ENCODE data around the gene MISP. TPM values are rescaled to one million over a fixed set of nuclear protein-coding genes. Genes with fewer than 3 reads are reported as not detected.
"Not testable (repeated sequence)": the region's sequence is repeated elsewhere in the genome, so short reads cannot be mapped to it uniquely, and the experiment has no call there.

The MISP gene
- total RNA-seq, 2 experiments from 2014 or later: not detected

DNA sequence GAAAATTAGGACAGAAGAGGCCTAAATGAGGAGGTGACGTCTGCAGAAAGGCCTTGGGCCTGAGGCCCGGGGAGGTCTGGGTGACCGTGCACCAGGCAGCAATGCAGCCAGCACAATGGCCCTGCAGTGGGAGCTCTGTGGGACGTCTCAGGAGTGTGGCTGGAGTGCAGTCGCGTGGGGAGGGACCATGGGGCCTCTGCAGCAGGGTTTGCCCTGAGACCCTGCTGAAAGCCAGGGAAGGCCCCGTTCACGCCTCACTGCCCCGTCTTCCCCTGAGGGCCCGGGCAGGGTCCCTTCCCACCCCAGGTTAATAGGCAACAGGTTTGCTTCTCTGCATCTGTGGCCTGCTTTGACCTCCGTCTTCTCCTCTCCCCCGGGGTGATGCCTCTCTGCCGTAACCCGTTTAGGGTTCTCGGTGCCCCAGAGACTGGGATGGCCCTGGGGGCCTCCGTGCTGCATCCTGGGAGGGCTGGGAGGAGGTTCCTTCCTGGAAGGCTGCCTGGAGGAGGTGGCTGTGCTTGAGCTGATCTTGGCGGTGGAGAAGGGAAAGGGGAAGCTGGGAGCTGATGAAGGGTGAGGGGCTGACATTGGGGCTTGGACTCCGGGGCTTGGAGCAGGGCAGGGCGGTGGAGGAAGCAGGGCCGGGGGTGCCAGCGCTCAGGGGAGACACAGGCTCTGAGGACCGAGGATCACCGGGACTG is 32.5 kb upstream of the MISP start:
- no peaks in the 10 kb centered on the region for H3K4me1 Mint-ChIP-seq
- no peaks in the 10 kb centered on the region for H3K36me3 Mint-ChIP-seq
- no peak overlapping the region for H3K27ac Mint-ChIP-seq
- no peak for ATAC-seq
- no peak for DNase-seq
- peaks cover 2% of the 10 kb centered on the region for H3K9me3 Mint-ChIP-seq (ENCODE audit: low read depth)
- H3K4me3 Mint-ChIP-seq: no peak overlapping the region
- peaks cover 7% of the 10 kb centered on the region for H3K27me3 Mint-ChIP-seq
- CTCF ChIA-PET: no interaction called here

DNA sequence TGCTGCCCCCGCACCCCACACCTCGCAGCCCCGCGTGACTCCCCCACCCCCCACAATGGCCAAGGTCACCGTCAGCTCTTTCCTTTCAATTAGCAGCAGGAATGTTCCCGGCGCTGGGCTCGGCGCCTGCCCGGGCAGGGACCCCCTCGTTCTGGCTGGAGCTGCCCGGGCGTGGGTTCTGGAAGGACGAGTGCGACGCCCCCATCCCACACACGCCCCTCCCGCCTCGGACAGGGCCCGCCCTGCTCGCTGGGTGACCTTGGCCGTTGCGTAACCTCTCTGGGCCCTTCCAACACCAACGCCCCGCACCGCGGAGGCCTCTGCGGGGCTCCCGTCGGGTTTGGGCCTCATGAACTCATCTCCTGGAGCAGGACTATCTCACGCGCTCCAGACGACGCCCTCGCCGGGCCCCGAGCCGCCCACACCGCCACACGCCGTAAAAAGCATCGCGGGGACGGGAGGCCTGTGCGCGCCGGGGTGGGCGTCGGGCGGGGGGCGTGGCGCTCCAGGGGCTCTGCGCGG is 31.9 kb upstream of the MISP start:
- no peaks in the 10 kb centered on the region for H3K36me3 Mint-ChIP-seq
- H3K4me3 Mint-ChIP-seq: no peak overlapping the region
- H3K27me3 Mint-ChIP-seq: peaks cover 7% of the 10 kb centered on the region
- H3K4me1 Mint-ChIP-seq: no peaks in the 10 kb centered on the region
- no peak overlapping the region for H3K27ac Mint-ChIP-seq
- CTCF ChIA-PET: no interaction called here
- no peak for DNase-seq
- no peak for ATAC-seq
- H3K9me3 Mint-ChIP-seq (ENCODE audit: low read depth): peaks cover 2% of the 10 kb centered on the region

DNA sequence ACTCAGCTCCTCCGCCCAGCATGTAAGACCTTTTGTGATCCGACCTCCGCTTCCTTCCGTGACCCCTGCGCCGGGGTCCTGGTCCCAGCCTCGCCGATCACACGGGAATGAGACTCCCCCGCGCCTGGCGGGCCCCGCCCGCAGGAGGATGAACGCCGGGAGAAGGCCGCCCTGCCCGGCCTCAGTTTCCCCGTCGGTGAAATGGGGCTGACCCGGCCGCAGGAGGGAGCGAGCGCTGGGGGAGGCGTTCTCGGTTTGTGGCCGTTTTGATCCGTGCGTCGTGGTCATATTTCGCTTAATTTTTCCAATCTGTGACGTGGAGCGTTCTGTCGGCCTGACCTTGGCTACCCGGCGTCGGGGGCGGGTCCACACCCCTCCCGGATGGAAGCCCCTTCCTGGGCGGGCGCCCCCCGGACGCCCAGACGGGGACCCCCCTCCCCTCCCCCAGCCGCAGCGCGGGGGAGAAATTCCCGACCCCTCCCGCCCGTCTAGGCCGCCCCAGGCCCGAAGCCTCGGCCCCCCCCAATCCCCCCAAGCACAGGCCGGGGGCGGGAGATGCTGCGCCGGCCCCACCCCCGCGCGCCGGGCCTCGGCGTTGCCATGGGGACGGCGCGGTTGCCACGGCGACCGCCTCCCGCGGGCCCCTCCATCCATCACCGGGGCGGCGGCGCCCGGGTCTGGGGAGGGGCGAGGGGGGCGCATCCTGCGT is 31.1 kb upstream of the MISP start:
- CTCF ChIA-PET: no interaction called here
- peaks cover 7% of the 10 kb centered on the region for H3K27me3 Mint-ChIP-seq
- no peaks in the 10 kb centered on the region for H3K4me1 Mint-ChIP-seq

DNA sequence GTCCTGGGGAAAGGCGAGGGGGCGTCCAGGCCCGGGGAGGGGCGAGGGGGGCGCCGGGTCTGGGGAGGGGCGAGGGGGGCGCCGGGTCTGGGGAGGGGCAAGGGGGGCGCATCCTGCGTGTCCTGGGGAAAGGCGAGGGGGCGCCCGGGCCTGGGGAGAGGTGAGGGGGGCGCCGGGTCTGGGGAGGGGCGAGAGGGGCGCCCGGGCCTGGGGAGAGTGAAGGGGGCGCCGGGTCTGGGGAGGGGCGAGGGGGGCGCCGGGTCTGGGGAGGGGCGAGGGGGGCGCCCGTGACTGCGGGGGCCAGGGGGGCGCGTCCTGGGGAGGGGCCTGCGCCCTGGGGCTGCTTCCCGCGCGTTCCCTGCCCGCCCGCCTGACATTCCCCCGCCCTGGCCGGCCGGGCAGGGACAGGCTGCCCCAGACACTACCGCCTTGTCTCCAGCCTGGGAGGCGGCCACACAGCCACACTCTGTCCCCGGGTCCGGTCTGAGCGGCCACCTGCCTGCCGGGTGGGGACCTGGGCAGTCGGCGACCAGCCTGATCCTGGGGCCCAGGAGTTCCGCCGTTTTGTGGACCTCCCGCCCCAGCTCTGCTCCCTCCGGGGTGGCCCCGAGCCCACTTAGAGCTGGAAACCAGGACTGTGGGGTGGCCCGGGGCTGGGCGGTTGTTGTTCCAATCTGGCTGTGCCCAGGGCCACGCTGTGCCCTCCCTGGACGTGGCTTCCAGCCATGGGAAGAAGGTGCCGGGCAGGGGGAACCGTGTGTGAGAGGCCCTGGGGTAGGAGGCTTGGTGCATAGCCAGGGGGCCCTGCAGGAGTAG is 30.4 kb upstream of the MISP start:
- Mint-ChIP-seq H3K4me3 (no peak overlapping the region), H3K4me1 (no peaks in the 10 kb centered on the region), H3K27ac (no peak overlapping the region), H3K9me3 (ENCODE audit: low read depth) (no peaks in the 10 kb centered on the region), H3K36me3 (no peaks in the 10 kb centered on the region), H3K27me3 (peaks cover 7% of the 10 kb centered on the region)
- CTCF ChIA-PET: no interaction called here
- ATAC-seq: no peak
- DNase-seq: no peak

More for the DNA sequence above, 31.1 kb upstream of the MISP start:
- ATAC-seq (no peak), DNase-seq (no peak)
- Mint-ChIP-seq H3K36me3 (no peaks in the 10 kb centered on the region), H3K27ac (no peak overlapping the region), H3K4me3 (no peak overlapping the region), H3K9me3 (ENCODE audit: low read depth) (peaks cover 2% of the 10 kb centered on the region)

DNA sequence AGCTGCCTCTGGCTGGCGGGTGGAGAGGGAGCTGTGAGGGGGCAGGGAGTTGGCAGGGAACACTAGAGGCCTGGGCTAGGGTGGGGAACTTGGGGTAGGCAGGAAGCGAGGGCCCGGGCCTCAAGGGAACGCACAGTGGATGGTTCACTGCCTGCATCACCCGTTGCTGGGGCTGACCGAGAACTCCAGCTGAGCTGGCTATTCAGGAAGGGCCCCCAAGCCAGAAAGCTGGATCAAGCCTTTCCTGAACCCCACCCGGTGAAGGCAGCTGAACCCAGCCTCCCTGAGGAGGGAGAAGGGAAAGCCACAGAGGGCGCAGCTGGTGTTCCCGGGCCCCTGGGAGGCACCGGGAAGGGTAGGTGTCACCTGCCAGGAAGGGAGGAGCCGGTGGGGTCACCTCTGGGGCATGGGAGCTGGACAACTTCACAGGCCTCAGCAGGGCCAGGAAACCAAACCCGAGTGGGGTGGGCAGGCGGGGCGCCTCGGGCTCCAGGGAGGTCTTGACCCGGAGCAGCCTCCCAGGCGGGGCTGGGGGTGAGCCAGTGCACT is 28.3 kb upstream of the MISP start:
- no peak overlapping the region for H3K27ac Mint-ChIP-seq
- H3K9me3 Mint-ChIP-seq (ENCODE audit: low read depth): no peaks in the 10 kb centered on the region
- no peak overlapping the region for H3K4me3 Mint-ChIP-seq
- H3K4me1 Mint-ChIP-seq: no peaks in the 10 kb centered on the region
- CTCF ChIA-PET: interaction anchor here (1.8 kb wide), 1 partner anchor 12 kb away, joined by 4 read pairs; no protein-coding TSS in a partner anchor
- ATAC-seq (no peak), DNase-seq (no peak)
- H3K36me3 Mint-ChIP-seq: no peaks in the 10 kb centered on the region
- peaks cover 7% of the 10 kb centered on the region for H3K27me3 Mint-ChIP-seq

DNA sequence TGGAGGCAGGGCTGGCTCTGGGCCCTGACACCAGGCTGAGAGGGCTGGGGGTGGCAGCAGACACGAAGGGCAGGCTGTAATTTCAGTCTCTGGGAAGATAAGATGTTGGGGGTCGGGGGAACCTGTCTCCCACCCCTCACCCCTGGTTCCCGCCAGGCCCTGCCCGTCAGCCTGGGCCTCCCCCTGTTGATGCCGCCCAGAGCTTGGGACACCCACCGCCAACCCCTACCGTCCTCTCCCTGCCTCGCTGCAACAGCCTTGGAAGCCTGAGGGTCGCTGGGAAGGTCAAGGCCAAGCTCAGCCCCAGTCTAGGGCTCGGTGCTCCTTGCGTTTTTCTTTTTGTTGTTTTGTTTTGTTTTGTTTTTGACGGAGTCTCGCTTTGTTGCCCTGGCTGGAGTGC is 27.7 kb upstream of the MISP start:
- ATAC-seq (no peak), DNase-seq (no peak)
- no peak overlapping the region for H3K27ac Mint-ChIP-seq
- CTCF ChIA-PET: interaction anchor here (1.8 kb wide), 1 partner anchor 11 kb away, joined by 4 read pairs; no protein-coding TSS in a partner anchor
- H3K9me3 Mint-ChIP-seq (ENCODE audit: low read depth): no peaks in the 10 kb centered on the region
- H3K4me3 Mint-ChIP-seq: no peak overlapping the region
- H3K4me1 Mint-ChIP-seq: no peaks in the 10 kb centered on the region
- H3K36me3 Mint-ChIP-seq: no peaks in the 10 kb centered on the region
- H3K27me3 Mint-ChIP-seq: peaks cover 7% of the 10 kb centered on the region

DNA sequence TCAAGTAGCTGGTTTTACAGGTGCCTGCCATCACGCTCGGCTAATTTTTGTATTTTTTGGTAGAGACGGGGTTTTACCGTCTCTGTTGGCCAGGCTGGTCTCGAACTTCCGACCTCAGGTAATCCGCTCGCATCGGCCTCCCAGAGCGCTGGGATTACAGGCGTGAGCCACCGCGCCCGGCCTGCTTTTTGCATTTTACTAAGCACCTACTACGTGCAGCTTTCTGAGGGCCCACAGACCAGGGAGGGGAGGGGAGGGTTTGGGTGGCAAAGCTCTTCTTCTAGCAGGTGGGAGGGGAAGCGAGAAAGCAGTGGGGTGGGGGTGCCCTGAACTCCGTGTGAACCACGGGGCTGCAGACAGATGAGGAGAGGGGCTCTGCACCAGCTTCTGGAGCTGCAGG is 27.2 kb upstream of the MISP start:
- Mint-ChIP-seq H3K4me3 (no peak overlapping the region), H3K27ac (no peak overlapping the region), H3K9me3 (ENCODE audit: low read depth) (no peaks in the 10 kb centered on the region), H3K36me3 (no peaks in the 10 kb centered on the region), H3K27me3 (peaks cover 7% of the 10 kb centered on the region), H3K4me1 (no peaks in the 10 kb centered on the region)
- DNase-seq (no peak), ATAC-seq (no peak)
- CTCF ChIA-PET: interaction anchor here (1.8 kb wide), 1 partner anchor 11 kb away, joined by 4 read pairs; no protein-coding TSS in a partner anchor

DNA sequence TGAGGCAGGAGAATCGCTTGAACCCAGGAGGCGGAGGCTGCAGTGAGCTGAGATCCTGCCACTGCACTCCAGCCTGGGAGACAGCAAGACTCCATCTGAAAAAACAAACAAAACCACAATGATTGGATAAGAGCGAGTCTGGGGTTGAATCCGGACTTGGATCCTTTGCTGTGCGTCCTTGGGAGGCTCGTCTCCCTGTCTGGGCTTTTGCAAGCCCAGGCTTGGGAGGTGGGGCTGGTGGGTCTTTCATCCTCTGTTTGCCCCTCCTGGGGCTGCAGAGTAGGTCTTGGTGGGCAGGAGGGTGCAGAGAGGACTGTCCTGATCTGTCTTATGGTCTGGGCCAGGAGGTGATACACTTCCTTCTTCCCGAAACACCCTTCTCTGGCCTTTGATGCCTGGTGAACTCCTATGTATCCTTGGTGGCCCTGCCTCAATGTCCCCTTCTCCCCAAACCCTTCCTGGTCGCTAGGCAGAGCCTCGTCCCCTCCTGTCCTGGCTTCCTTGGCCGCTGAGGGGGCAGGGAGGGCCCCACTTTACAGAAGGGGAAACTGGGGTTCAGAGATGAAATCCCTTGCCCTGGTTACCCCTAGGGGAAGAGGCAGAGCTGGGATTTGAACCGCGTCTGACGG is 25.3 kb upstream of the MISP start:
- CTCF ChIA-PET: no interaction called here
- no peaks in the 10 kb centered on the region for H3K4me1 Mint-ChIP-seq

DNA sequence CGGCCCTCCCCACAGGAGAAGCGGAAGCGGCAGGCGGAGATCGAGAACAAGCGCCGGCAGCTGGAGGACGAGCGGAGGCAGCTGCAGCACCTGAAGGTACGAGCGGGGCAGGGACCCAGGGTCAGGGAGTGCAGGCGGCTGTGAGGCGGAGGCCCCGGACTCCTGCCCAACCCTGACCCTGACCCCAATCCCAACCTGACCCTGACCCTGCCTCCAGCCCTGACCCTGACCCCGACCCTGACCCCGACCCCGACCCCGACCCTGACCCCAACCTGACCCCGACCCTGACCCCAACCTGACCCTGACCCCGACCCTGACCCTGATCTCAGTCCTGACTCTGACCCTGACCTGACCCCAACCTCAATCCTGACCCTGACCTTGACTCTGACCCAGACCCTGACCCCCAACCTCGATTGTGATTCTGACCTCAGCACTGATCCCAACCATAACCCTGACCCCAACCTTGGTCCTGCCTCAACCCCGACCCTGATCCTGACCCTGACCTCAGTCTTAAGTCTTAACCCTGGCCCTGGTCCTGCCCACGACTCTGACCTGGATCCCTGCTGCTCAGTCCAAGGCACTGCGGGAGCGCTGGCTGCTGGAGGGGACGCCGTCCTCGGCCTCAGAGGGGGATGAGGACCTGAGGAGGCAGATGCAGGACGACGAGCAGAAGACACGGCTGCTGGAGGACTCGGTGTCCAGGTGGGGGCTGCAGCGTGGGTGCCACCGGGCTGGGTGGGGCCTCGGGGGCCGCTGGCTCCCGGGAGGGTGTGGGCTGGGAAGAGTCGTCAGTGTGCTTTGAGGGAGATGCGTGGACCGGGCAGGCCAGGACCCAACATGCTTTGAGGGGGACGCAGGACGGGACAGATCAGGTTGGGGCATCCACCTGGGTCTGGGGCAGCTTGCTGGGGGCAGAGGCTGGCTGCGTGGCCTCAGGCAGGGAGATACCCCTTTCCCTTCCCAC is 23.6 kb upstream of the MISP start:
- ATAC-seq (no peak), DNase-seq (no peak)
- Mint-ChIP-seq H3K4me1 (no peaks in the 10 kb centered on the region), H3K27me3 (no peaks in the 10 kb centered on the region), H3K27ac (no peak overlapping the region), H3K9me3 (ENCODE audit: low read depth) (no peaks in the 10 kb centered on the region), H3K36me3 (no peaks in the 10 kb centered on the region), H3K4me3 (no peak overlapping the region)
- CTCF ChIA-PET: no interaction called here

More for the DNA sequence above, 25.3 kb upstream of the MISP start:
- no peak for DNase-seq
- no peaks in the 10 kb centered on the region for H3K36me3 Mint-ChIP-seq
- peaks cover 3% of the 10 kb centered on the region for H3K27me3 Mint-ChIP-seq
- H3K9me3 Mint-ChIP-seq (ENCODE audit: low read depth): no peaks in the 10 kb centered on the region
- H3K4me3 Mint-ChIP-seq: no peak overlapping the region
- no peak for ATAC-seq
- no peak overlapping the region for H3K27ac Mint-ChIP-seq

DNA sequence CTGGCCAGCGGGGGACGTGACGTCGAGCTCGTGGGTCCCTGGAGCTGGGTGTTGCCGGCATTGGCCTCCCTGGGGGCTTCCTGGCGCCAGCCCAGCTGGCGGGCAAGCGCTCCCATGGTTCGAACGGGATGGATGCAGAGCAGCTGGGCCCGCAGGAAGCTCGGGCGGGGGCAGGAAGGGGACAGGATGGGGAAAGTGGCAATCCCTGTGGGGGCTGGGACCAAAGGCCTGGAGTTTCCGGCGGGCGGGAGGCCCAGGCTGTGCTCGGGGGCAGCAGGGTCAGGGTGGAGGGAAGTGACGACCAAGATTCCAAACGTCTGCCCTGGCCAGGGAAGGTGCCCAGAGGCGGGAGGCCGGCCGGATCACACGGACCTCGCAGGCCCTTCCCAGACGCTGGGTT is 22.9 kb upstream of the MISP start:
- CTCF ChIA-PET: no interaction called here
- no peaks in the 10 kb centered on the region for H3K27me3 Mint-ChIP-seq
- ATAC-seq (no peak), DNase-seq (no peak)
- no peaks in the 10 kb centered on the region for H3K9me3 Mint-ChIP-seq (ENCODE audit: low read depth)
- no peak overlapping the region for H3K4me3 Mint-ChIP-seq
- peaks cover 6% of the 10 kb centered on the region for H3K4me1 Mint-ChIP-seq
- no peaks in the 10 kb centered on the region for H3K36me3 Mint-ChIP-seq
- no peak overlapping the region for H3K27ac Mint-ChIP-seq

DNA sequence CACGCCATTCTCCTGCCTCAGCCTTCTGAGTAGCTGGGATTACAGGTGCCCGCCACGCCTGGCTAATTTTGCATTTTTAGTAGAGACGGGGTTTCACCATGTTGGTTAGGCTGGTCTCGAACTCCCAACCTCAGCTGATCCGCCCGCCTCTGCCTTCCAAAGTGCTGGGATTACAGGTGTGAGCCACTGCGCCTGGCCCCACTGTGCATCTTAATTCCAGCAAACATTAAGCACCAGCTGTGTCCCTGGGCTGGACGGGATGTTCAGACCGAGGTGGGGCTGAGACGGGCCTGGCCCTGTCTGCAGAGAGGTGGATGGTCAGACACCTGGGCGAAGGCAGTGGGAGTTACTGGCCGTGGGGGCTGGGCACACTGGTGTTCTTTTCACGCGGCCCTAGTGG is 21.3 kb upstream of the MISP start:
- not testable (repeated sequence) for H3K4me3 Mint-ChIP-seq

More for the DNA sequence above, 21.3 kb upstream of the MISP start:
- H3K4me1 Mint-ChIP-seq: peaks cover 17% of the 10 kb centered on the region
- not testable (repeated sequence) for H3K36me3 Mint-ChIP-seq; H3K27ac Mint-ChIP-seq; H3K9me3 Mint-ChIP-seq (ENCODE audit: low read depth); DNase-seq; H3K27me3 Mint-ChIP-seq; ATAC-seq
- CTCF ChIA-PET: interaction anchor here (1.2 kb wide), 1 partner anchor 145 kb away, joined by 6 read pairs; no protein-coding TSS in a partner anchor
